HepG2 (cell line): ENCODE data around the gene IRF7. TPM values are rescaled to one million over a fixed set of nuclear protein-coding genes. Genes with fewer than 3 reads are reported as not detected.

ENCODE experiments used
- DMAP1 ChIP-seq: IDR thresholded peaks from 2 replicates; pipeline ENCODE4 v1.6.1; 2016
- FOXJ3 ChIP-seq: sonication (generic); formaldehyde crosslinking; IDR thresholded peaks from 2 replicates; pipeline ENCODE4 v1.4.0; 2020; ENCODE audit warnings: missing genetic modification reagents, mild to moderate bottlenecking, borderline replicate concordance
- ISL2 ChIP-seq: sonication (generic); formaldehyde crosslinking; IDR thresholded peaks from 2 replicates; pipeline ENCODE4 v1.5.0; 2020; ENCODE audit warnings: missing genetic modification reagents
- KDM5A ChIP-seq: fragments of 200-600 bp; sonication (generic); IDR thresholded peaks from 2 replicates; pipeline ENCODE4 v1.7.0; 2018; ENCODE audit warnings: antibody characterized with exemption, mild to moderate bottlenecking, low read length, borderline replicate concordance
- MIXL1 ChIP-seq: IDR thresholded peaks from 2 replicates; pipeline ENCODE4 v1.6.1; 2016
- NPAS2 ChIP-seq: sonication (generic); formaldehyde crosslinking; IDR thresholded peaks from 2 replicates; pipeline ENCODE4 v1.8.0; 2022; ENCODE audit warnings: mild to moderate bottlenecking, missing genetic modification reagents, borderline replicate concordance
- PITX1 ChIP-seq: sonication (generic); formaldehyde crosslinking; IDR thresholded peaks from 2 replicates; pipeline ENCODE4 v1.5.1; 2020; ENCODE audit warnings: mild to moderate bottlenecking, missing genetic modification reagents
- RARA ChIP-seq: IDR thresholded peaks from 2 replicates; pipeline ENCODE4 v1.6.1; 2016; ENCODE audit warnings: missing genetic modification reagents, missing compliant biosample characterization
- RBFOX2 ChIP-seq: fragments of 200-400 bp; formaldehyde crosslinking; IDR thresholded peaks from 2 replicates; pipeline ENCODE4 v1.6.1; 2017; ENCODE audit warnings: low read depth, mild to moderate bottlenecking, low read length
- SOX13 ChIP-seq, 3 experiments: fragments of 450-650 bp in 1 of 3; sonication (generic) in 1 of 3; formaldehyde crosslinking in 1 of 3; IDR thresholded peaks in 2 of 3; conservative IDR thresholded peaks in 1 of 3; 2 replicates each; pipeline versions ENCODE4 v1.5.0 to v1.6.1; 2016 to 2020; ENCODE audit warnings: antibody characterized with exemption in 1 of 3, mild to moderate bottlenecking in 1 of 3, missing compliant biosample characterization in 1 of 3, missing genetic modification reagents in 1 of 3, moderate library complexity in 1 of 3
- ZFX ChIP-seq: sonication (generic); formaldehyde crosslinking; IDR thresholded peaks from 2 replicates; pipeline ENCODE4 v1.4.0; 2020; ENCODE audit warnings: mild to moderate bottlenecking, low read depth, missing genetic modification reagents, moderate library complexity
- ZFY ChIP-seq: sonication (generic); formaldehyde crosslinking; IDR thresholded peaks from 2 replicates; pipeline ENCODE4 v1.4.0; 2020; ENCODE audit warnings: missing genetic modification reagents
- ZNF256 ChIP-seq: sonication (generic); formaldehyde crosslinking; conservative IDR thresholded peaks from 2 replicates; pipeline ENCODE4 v1.4.0; 2020; ENCODE audit warnings: missing genetic modification reagents
- ZNF317 ChIP-seq: sonication (generic); formaldehyde crosslinking; IDR thresholded peaks from 2 replicates; pipeline ENCODE4 v1.5.0; 2020; ENCODE audit warnings: mild to moderate bottlenecking, missing genetic modification reagents
- ZNF550 ChIP-seq: sonication (generic); formaldehyde crosslinking; IDR thresholded peaks from 2 replicates; pipeline ENCODE4 v1.4.0; 2020; ENCODE audit warnings: mild to moderate bottlenecking, missing genetic modification reagents, borderline replicate concordance
- polyA plus RNA-seq, 8 experiments: library from polyadenylated mRNA; depleted of rRNA in 3 of 8; stranded (reverse) in 7 of 8; unstranded in 1 of 8; fragments of >200 nt; fragmentation: Illumina TruSeq in 4 of 8; extraction: Trizol in 4 of 8; gene quantifications; 2 replicates each; pipeline versions ENCODE4 v1.2.1 to v1.2.3, GENCODE V29; 2011 to 2016; ENCODE audit warnings: low read depth in 4 of 8, missing spikeins in 1 of 8, mixed read lengths in 1 of 8; ENCODE audit not compliant: insufficient read depth in 1 of 8
- total RNA-seq, 5 experiments: library from RNA; depleted of rRNA; stranded (reverse); fragments of >200 nt; fragmentation: Illumina TruSeq; extraction: Trizol; gene quantifications; 2 replicates each; pipeline ENCODE4 v1.2.3, GENCODE V29; 2016; ENCODE audit warnings: low read depth in 1 of 5
- TF ChIP-seq, protein P1 (sequence below): sonication (generic); formaldehyde crosslinking; IDR thresholded peaks from 2 replicates; pipeline ENCODE4 v1.5.1; 2020; ENCODE audit warnings: mild to moderate bottlenecking, missing genetic modification reagents, moderate library complexity
- TF ChIP-seq, protein P2 (sequence below): IDR thresholded peaks from 2 replicates; pipeline ENCODE4 v1.6.1; 2016; ENCODE audit warnings: low read depth, borderline replicate concordance
- TF ChIP-seq, protein P3 (sequence below): sonication (generic); formaldehyde crosslinking; IDR thresholded peaks from 2 replicates; pipeline ENCODE4 v1.5.0; 2020; ENCODE audit warnings: missing genetic modification reagents, mild to moderate bottlenecking, borderline replicate concordance
- TF ChIP-seq, protein P4 (sequence below): sonication (generic); formaldehyde crosslinking; IDR thresholded peaks from 2 replicates; pipeline ENCODE4 v1.4.0; 2020; ENCODE audit warnings: missing genetic modification reagents
- TF ChIP-seq, protein P5 (sequence below): fragments of 450-650 bp; IDR thresholded peaks from 2 replicates; pipeline ENCODE4 v1.6.1; 2017

Gene IRF7
- total and polyA plus RNA-seq, 2 of the 13 experiments (the other 11 are each of a cell fraction or from before 2014, with no cell fraction given), result not detected

DNA sequence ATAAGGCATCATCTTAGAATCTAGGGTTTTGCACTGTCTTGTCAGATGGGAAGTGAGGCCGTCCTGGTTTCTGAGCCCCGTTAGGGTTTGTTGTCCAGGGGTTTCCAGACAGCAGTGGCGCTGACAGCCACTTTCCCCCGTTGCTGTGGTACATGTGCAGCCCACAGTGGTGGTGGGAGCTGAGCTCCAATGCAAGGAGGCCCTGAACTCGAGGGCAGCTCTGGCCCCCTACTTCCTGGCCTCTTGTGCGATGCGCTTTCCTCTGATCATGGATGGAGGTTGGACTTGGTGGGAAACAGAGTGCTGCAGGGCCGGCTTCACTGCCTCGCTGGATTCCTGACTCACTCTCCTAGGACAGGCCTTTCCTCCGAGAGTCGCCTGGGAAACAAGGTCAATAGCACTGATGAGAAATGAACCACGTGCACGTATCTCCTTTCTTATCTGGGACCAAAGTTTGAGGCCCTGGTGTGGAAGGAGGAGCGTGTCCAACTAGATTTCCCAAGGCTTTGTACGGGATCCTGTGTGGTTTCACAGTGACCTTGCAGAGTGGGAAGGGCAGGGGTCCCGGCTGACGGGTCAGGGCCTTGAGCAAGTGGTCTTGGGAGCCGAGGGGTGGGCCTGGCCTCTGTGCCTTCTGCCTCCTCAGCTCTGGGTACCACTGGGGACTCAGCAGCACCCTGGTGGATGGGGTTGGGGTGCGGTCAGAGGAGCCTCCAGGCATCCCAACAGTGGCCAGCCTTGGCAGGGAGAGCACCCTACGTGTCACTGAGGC is 35.7 kb downstream of the IRF7 start (continued):
- TF ChIP-seq, protein P1, sequence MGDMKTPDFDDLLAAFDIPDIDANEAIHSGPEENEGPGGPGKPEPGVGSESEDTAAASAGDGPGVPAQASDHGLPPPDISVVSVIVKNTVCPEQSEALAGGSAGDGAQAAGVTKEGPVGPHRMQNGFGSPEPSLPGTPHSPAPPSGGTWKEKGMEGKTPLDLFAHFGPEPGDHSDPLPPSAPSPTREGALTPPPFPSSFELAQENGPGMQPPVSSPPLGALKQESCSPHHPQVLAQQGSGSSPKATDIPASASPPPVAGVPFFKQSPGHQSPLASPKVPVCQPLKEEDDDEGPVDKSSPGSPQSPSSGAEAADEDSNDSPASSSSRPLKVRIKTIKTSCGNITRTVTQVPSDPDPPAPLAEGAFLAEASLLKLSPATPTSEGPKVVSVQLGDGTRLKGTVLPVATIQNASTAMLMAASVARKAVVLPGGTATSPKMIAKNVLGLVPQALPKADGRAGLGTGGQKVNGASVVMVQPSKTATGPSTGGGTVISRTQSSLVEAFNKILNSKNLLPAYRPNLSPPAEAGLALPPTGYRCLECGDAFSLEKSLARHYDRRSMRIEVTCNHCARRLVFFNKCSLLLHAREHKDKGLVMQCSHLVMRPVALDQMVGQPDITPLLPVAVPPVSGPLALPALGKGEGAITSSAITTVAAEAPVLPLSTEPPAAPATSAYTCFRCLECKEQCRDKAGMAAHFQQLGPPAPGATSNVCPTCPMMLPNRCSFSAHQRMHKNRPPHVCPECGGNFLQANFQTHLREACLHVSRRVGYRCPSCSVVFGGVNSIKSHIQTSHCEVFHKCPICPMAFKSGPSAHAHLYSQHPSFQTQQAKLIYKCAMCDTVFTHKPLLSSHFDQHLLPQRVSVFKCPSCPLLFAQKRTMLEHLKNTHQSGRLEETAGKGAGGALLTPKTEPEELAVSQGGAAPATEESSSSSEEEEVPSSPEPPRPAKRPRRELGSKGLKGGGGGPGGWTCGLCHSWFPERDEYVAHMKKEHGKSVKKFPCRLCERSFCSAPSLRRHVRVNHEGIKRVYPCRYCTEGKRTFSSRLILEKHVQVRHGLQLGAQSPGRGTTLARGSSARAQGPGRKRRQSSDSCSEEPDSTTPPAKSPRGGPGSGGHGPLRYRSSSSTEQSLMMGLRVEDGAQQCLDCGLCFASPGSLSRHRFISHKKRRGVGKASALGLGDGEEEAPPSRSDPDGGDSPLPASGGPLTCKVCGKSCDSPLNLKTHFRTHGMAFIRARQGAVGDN (CRISPR knock-in tag), result peak; percentile 91
- TF ChIP-seq ZNF550 (CRISPR knock-in tag) (no peak), ZNF317 (CRISPR knock-in tag) (no peak), ZFY (peak; percentile 81), FOXJ3 (CRISPR knock-in tag) (0 out of 2 replicates have a peak, but pooled peaks have one; percentile 21), PITX1 (CRISPR knock-in tag) (0 out of 2 replicates have a peak, but pooled peaks have one; percentile 60), NPAS2 (CRISPR knock-in tag) (no peak), SOX13 (IDR thresholded peaks at IDR 0.05) (no peak), SOX13 (CRISPR knock-in tag; conservative IDR thresholded peaks at IDR 0.05 in 1 of 2, IDR thresholded peaks at IDR 0.05 in 1 of 2) (peak in 1 of 2 experiments; percentile 48; a peak in 2 of 4 replicates), ZNF256 (CRISPR knock-in tag) (0 out of 2 replicates have a peak, but pooled peaks have one; percentile 23), MIXL1 (CRISPR knock-in tag) (peak; percentile 46; the same call in 1 of the 2 replicates), DMAP1 (CRISPR knock-in tag) (peak; percentile 64), ZFX (CRISPR knock-in tag) (peak; percentile 81; the same call in 1 of the 2 replicates), RBFOX2 (peak; percentile 20; the same call in 1 of the 2 replicates), KDM5A (no peak), RARA (CRISPR knock-in tag) (peak; percentile 71), ISL2 (CRISPR knock-in tag) (no peak)
- TF ChIP-seq, protein P2, sequence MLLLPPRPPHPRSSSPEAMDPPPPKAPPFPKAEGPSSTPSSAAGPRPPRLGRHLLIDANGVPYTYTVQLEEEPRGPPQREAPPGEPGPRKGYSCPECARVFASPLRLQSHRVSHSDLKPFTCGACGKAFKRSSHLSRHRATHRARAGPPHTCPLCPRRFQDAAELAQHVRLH (CRISPR knock-in tag), result peak; percentile 11; the same call in 1 of the 2 replicates
- TF ChIP-seq, protein P3, sequence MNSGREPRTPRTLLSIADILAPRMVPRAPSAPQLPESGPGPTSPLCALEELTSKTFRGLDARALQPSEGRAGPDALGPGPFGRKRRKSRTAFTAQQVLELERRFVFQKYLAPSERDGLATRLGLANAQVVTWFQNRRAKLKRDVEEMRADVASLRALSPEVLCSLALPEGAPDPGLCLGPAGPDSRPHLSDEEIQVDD, result no peak
- TF ChIP-seq, protein P4, sequence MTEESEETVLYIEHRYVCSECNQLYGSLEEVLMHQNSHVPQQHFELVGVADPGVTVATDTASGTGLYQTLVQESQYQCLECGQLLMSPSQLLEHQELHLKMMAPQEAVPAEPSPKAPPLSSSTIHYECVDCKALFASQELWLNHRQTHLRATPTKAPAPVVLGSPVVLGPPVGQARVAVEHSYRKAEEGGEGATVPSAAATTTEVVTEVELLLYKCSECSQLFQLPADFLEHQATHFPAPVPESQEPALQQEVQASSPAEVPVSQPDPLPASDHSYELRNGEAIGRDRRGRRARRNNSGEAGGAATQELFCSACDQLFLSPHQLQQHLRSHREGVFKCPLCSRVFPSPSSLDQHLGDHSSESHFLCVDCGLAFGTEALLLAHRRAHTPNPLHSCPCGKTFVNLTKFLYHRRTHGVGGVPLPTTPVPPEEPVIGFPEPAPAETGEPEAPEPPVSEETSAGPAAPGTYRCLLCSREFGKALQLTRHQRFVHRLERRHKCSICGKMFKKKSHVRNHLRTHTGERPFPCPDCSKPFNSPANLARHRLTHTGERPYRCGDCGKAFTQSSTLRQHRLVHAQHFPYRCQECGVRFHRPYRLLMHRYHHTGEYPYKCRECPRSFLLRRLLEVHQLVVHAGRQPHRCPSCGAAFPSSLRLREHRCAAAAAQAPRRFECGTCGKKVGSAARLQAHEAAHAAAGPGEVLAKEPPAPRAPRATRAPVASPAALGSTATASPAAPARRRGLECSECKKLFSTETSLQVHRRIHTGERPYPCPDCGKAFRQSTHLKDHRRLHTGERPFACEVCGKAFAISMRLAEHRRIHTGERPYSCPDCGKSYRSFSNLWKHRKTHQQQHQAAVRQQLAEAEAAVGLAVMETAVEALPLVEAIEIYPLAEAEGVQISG (CRISPR knock-in tag), result peak; percentile 59; the same call in 1 of the 2 replicates
- TF ChIP-seq, protein P5, sequence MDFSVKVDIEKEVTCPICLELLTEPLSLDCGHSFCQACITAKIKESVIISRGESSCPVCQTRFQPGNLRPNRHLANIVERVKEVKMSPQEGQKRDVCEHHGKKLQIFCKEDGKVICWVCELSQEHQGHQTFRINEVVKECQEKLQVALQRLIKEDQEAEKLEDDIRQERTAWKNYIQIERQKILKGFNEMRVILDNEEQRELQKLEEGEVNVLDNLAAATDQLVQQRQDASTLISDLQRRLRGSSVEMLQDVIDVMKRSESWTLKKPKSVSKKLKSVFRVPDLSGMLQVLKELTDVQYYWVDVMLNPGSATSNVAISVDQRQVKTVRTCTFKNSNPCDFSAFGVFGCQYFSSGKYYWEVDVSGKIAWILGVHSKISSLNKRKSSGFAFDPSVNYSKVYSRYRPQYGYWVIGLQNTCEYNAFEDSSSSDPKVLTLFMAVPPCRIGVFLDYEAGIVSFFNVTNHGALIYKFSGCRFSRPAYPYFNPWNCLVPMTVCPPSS, result no peak
